Activated CD8-positive, alpha-beta memory T cell treated with anti-CD3 and anti-CD28 coated beads for 36 hours (primary cell): ENCODE measurements around the gene LIMCH1. TPM values are rescaled to one million over a fixed set of nuclear protein-coding genes. Genes with fewer than 3 reads are reported as not detected.
"Not testable (repeated sequence)": the region's sequence is repeated elsewhere in the genome, so short reads cannot be mapped to it uniquely, and the experiment has no call there.

Experiments
- CTCF ChIA-PET: fragments of 350-600 bp; sonication (Branson Sonifier 250); formaldehyde crosslinking; loops from one replicate; lab custom pipeline; 2021; ENCODE audit warnings: antibody characterized with exemption; lab: Charles Lee
- POLR2A ChIA-PET: fragments of 350-600 bp; sonication (Branson Sonifier 250); formaldehyde crosslinking; loops from one replicate; lab custom pipeline; 2021; ENCODE audit warnings: antibody characterized with exemption; lab: Charles Lee
- total RNA-seq, 2 experiments: library from RNA; stranded (reverse); gene quantifications; one replicate each; pipeline ENCODE4 v1.2.3, GENCODE V29; 2021

Gene LIMCH1
- total RNA-seq, 2 experiments from 2014 or later = not detected

- ChIA-PET POLR2A (no interaction called here), CTCF (no interaction called here)
These were observed 158.8 kb downstream of the LIMCH1 start for GRCh38 chr4:41696763-41697162.

- CTCF ChIA-PET = no interaction called here
These were observed 164.0 kb downstream of the LIMCH1 start for GRCh38 chr4:41701983-41702382.

GRCh38 chr4:41702770-41703169 is 164.8 kb downstream of the LIMCH1 start:
- ChIA-PET CTCF (no interaction called here), POLR2A (no interaction called here)

More at GRCh38 chr4:41701983-41702382, 164.0 kb downstream of the LIMCH1 start:
- POLR2A ChIA-PET = no interaction called here

GRCh38 chr4:41703785-41704184 is 165.8 kb downstream of the LIMCH1 start:
- ChIA-PET CTCF (no interaction called here), POLR2A (no interaction called here)

GRCh38 chr4:41709844-41710481 is 172.0 kb downstream of the LIMCH1 start:
- CTCF ChIA-PET = no interaction called here
- POLR2A ChIA-PET = no interaction called here

- POLR2A ChIA-PET = not testable (repeated sequence)
These were observed 173.7 kb downstream of the LIMCH1 start for GRCh38 chr4:41711654-41712053.

GRCh38 chr4:41712425-41712824 is 174.5 kb downstream of the LIMCH1 start:
- CTCF ChIA-PET = no interaction called here

More at GRCh38 chr4:41711654-41712053, 173.7 kb downstream of the LIMCH1 start:
- CTCF ChIA-PET = not testable (repeated sequence)

GRCh38 chr4:41713768-41714167 is 175.8 kb downstream of the LIMCH1 start:
- POLR2A ChIA-PET = no interaction called here
- CTCF ChIA-PET = no interaction called here

More at GRCh38 chr4:41712425-41712824, 174.5 kb downstream of the LIMCH1 start:
- POLR2A ChIA-PET = no interaction called here

- CTCF ChIA-PET = no interaction called here
- POLR2A ChIA-PET = no interaction called here
These were observed 176.5 kb downstream of the LIMCH1 start for GRCh38 chr4:41714364-41715000.

- POLR2A ChIA-PET = no interaction called here
These were observed 177.2 kb downstream of the LIMCH1 start for GRCh38 chr4:41715155-41715554.

GRCh38 chr4:41718907-41719306 is 180.9 kb downstream of the LIMCH1 start:
- CTCF ChIA-PET = no interaction called here
- POLR2A ChIA-PET = no interaction called here

More at GRCh38 chr4:41715155-41715554, 177.2 kb downstream of the LIMCH1 start:
- CTCF ChIA-PET = no interaction called here

GRCh38 chr4:41719417-41719816 is 181.5 kb downstream of the LIMCH1 start:
- CTCF ChIA-PET = no interaction called here
- POLR2A ChIA-PET = no interaction called here

- ChIA-PET POLR2A (no interaction called here), CTCF (no interaction called here)
These were observed 184.2 kb downstream of the LIMCH1 start for GRCh38 chr4:41722181-41722580.

GRCh38 chr4:41723286-41723685 is 185.3 kb downstream of the LIMCH1 start:
- POLR2A ChIA-PET = no interaction called here
- CTCF ChIA-PET = no interaction called here

GRCh38 chr4:41725254-41725653 is 187.3 kb downstream of the LIMCH1 start:
- CTCF ChIA-PET = no interaction called here
- POLR2A ChIA-PET = no interaction called here

GRCh38 chr4:41727861-41728572 is 190.1 kb downstream of the LIMCH1 start:
- CTCF ChIA-PET = no interaction called here
- POLR2A ChIA-PET = no interaction called here

GRCh38 chr4:41728573-41728913 is 190.6 kb downstream of the LIMCH1 start:
- ChIA-PET POLR2A (no interaction called here), CTCF (no interaction called here)

- CTCF ChIA-PET = no interaction called here
- POLR2A ChIA-PET = no interaction called here
These were observed 193.7 kb downstream of the LIMCH1 start for GRCh38 chr4:41731569-41732126.

GRCh38 chr4:41734371-41734770 is 196.4 kb downstream of the LIMCH1 start:
- ChIA-PET POLR2A (no interaction called here), CTCF (no interaction called here)

GRCh38 chr4:41737491-41737890 is 199.5 kb downstream of the LIMCH1 start:
- CTCF ChIA-PET, POLR2A ChIA-PET: not testable (repeated sequence)
